GM23248 (cell line): ENCODE results near the gene KDM4B.

Source experiments
- EZH2 ChIP-seq: fragments of 200-600 bp; sonication (generic); IDR thresholded peaks from 2 replicates; pipeline ENCODE4 v1.6.1; 2018; ENCODE audit warnings: antibody characterized with exemption, mild to moderate bottlenecking; ENCODE audit not compliant: insufficient read depth, poor library complexity, severe bottlenecking
- EZH2phosphoT487 ChIP-seq: fragments of 200-600 bp; sonication (generic); IDR thresholded peaks from 2 replicates; pipeline ENCODE4 v1.6.1; 2018; ENCODE audit warnings: antibody characterized with exemption, moderate library complexity, mild to moderate bottlenecking, low read depth; ENCODE audit not compliant: insufficient read depth

- TF ChIP-seq EZH2: no peak
- no peak for TF ChIP-seq EZH2phosphoT487
Observed at GRCh38 chr19:4974880-4975469, 6.1 kb downstream of the KDM4B start.
